Breast epithelium (tissue), 3 donors: ENCODE data around the gene RIT2.

Source experiments
- POLR2A ChIP-seq: fragments of 450-650 bp; IDR thresholded peaks from one replicate; pipeline ENCODE4 v1.6.1; 2016; ENCODE audit warnings: antibody characterized with exemption, mild to moderate bottlenecking, moderate library complexity
- TF ChIP-seq, protein P1 (sequence below), 3 donors: fragments of 450-650 bp; IDR thresholded peaks; one replicate each; pipeline ENCODE4 v1.5.1; 2016 to 2017; ENCODE audit warnings: antibody characterized with exemption in 3 of 3, mild to moderate bottlenecking in 3 of 3, moderate library complexity in 3 of 3

GRCh38 chr18:42756214-42756613, 359.3 kb downstream of the RIT2 start:
- no peak for TF ChIP-seq POLR2A
- TF ChIP-seq, protein P1, sequence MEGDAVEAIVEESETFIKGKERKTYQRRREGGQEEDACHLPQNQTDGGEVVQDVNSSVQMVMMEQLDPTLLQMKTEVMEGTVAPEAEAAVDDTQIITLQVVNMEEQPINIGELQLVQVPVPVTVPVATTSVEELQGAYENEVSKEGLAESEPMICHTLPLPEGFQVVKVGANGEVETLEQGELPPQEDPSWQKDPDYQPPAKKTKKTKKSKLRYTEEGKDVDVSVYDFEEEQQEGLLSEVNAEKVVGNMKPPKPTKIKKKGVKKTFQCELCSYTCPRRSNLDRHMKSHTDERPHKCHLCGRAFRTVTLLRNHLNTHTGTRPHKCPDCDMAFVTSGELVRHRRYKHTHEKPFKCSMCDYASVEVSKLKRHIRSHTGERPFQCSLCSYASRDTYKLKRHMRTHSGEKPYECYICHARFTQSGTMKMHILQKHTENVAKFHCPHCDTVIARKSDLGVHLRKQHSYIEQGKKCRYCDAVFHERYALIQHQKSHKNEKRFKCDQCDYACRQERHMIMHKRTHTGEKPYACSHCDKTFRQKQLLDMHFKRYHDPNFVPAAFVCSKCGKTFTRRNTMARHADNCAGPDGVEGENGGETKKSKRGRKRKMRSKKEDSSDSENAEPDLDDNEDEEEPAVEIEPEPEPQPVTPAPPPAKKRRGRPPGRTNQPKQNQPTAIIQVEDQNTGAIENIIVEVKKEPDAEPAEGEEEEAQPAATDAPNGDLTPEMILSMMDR (IDR thresholded peaks at IDR 0.05): no peak
